HG03039 (cell line): ENCODE results near the gene TCHH.
"Not testable (repeated sequence)": the region's sequence is repeated elsewhere in the genome, so short reads cannot be mapped to it uniquely, and the experiment has no call there.

ENCODE experiments used
- ATAC-seq: cut with Tn5 transposase; IDR thresholded peaks from one replicate; pipeline ENCODE4 v1.9.1; 2021; ENCODE audit warnings: mild to moderate bottlenecking, moderate library complexity; ENCODE audit not compliant: unreplicated experiment

The TCHH gene, protein sequence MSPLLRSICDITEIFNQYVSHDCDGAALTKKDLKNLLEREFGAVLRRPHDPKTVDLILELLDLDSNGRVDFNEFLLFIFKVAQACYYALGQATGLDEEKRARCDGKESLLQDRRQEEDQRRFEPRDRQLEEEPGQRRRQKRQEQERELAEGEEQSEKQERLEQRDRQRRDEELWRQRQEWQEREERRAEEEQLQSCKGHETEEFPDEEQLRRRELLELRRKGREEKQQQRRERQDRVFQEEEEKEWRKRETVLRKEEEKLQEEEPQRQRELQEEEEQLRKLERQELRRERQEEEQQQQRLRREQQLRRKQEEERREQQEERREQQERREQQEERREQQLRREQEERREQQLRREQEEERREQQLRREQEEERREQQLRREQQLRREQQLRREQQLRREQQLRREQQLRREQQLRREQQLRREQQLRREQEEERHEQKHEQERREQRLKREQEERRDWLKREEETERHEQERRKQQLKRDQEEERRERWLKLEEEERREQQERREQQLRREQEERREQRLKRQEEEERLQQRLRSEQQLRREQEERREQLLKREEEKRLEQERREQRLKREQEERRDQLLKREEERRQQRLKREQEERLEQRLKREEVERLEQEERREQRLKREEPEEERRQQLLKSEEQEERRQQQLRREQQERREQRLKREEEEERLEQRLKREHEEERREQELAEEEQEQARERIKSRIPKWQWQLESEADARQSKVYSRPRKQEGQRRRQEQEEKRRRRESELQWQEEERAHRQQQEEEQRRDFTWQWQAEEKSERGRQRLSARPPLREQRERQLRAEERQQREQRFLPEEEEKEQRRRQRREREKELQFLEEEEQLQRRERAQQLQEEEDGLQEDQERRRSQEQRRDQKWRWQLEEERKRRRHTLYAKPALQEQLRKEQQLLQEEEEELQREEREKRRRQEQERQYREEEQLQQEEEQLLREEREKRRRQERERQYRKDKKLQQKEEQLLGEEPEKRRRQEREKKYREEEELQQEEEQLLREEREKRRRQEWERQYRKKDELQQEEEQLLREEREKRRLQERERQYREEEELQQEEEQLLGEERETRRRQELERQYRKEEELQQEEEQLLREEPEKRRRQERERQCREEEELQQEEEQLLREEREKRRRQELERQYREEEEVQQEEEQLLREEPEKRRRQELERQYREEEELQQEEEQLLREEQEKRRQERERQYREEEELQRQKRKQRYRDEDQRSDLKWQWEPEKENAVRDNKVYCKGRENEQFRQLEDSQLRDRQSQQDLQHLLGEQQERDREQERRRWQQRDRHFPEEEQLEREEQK (N-terminal part only)

DNA sequence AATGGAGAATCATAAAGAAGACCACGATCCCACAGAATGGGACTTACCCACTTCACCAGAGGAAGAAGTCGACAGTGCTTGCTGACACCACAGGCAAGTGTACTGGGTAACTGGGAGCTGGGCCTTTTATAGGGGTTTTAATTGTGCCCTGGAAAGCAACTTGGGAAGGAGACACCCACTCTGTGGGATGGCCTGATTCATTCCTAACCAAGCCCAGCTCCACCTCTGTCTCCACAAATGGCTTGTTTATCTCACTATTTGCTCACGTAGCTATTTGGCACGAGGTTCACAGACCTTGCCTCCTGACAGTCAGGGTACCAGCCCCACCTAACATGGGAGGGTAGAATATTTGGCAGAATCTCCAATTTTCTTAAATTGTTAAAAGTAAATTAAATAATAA, at the start of gene TCHH:
Gene TCHH (minus strand): TSS at position 101 of the 400 bp plus-strand sequence. CDS start 1,364 bp downstream, outside the sequence.
- ATAC-seq = no peak

DNA sequence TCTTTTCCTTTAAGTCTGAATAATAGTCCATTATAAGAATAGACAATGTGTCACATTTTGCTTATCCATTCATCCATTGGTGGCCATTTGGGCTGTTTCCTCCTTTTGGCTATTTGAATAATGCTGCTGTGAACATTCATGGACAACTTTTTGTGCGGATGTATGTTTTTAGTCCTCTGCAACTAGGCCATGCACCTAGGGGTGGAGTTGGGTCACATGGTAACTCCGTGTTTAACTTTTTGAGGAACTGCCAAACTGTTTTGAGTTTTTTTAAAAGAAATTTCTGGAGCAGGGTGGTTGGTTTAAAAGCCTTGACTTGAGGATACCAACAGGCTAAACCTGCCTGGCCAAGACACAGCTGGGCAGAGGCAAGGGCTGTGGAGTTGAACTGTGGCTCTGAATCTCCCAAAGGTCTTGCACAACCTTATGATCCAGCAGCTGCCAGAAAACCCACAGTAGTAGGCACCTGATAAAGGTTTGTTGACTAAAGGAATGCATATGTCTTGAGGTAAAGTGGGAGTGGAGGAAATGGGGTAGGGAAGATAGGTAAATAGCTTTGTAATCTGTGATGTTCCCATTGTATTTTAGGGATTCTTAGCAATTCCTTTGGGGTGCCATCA, 49.4 kb upstream of the TCHH start:
- ATAC-seq = no peak

DNA sequence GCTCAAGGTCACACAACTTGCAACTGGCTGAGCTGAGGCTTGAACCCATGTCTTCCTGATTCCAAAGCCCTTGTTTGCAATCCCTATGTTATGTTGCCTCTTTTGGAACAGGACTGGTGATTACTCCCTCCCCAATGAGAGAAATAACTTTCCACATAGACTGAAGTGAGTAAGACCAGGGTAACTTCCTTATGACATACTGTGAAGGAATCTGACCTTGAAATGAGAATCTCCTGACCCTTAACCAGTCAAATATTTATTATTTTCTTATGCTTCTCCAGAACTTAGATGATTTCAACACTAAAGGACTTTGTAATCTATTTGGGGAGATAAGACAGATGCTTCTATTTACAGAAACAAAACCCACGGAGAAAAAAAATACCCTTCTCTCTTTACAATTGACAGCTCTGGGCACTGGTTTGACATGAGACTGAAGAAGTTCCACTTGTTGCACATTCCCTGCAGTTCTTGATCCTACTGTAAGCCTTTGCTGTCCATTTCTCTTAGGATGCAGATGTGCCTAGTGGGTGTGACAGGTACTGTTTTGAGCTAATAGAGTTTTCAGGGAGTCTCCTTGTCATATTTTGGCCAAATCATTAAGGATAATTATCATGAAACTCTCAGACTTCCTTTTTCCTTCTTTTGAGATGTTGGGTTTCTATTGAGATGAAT, 47.7 kb upstream of the TCHH start:
- ATAC-seq = no peak

DNA sequence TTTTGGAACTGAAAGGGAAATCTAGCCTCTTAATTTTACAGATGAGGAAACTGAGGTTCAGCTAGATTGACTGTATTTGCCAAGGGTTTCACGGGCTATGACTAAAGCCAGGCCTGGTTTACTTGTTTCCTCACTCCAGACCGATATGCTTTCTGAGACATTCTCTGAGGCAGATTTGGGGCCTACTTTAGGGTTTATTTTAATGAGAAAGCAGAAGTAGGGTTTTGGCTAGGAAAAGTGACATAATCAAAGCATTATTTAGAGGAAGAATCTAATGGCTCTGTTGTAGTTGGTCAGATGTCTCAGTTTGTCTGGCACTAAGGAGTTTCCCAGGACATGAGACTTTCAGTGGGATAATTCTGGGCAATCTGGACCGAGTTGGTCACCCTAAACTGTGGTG, 45.3 kb upstream of the TCHH start:
- ATAC-seq = no peak

DNA sequence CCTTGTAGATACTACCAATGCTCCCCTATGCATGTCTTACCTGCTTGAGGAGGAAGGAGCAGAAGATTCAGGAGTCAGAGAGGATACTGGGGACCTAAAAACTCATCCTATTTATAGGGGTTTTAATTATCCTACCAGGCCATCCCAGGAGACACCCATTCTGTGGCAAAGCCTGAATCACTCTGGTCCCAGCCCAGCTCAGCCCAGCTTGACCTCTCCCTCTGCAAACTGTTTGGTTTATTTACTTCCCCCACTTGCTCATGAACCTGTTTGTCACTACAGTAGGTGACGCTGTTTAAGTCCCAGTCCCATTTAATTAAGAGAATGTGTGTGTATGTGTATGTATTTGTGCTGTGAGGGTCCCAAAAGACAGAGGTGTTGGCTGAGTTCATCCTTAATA, 43.9 kb upstream of the TCHH start, which contains the start of gene RPTN:
Gene RPTN (minus strand): TSS at position 85 of the 400 bp plus-strand sequence. CDS start 1,339 bp downstream, outside the sequence.
- no peak for ATAC-seq

DNA sequence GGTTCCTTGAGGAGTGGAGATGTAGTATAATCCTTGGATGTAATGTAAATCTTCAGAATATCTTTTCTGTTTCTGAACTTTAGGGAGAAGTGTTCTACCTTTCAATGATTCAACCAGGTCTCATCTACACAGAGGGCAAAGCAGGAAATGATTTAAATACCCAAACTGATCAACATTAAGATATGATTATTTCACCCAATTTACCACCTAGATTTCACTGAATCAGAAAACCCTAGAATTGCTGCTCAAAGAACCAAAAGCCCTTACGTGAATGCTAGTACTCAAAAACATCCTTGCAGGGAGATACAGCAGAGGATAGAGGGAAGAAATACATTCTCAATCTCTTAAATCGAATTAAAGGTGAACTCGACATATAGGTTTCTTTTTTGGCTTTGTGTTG, 38.8 kb upstream of the TCHH start:
- ATAC-seq = no peak

DNA sequence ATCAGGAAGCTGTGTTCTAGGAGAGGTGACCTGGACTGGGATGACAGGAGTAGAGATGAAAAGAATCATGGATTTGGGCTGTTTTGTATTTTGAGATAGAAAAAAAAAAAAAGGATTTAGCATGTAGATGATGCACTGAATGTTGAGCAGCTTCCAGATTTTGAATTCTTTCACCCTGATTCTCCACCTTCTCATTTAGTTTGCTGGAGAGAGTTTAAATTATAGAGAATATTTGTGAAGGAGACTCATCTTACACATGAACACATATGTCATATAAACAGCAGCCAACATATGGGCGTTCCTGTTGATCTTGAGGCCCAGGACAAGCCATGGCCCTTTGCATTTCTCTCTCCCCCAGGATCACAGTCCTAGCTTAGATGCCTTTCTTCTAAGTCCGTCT, 36.4 kb upstream of the TCHH start:
- no peak for ATAC-seq

DNA sequence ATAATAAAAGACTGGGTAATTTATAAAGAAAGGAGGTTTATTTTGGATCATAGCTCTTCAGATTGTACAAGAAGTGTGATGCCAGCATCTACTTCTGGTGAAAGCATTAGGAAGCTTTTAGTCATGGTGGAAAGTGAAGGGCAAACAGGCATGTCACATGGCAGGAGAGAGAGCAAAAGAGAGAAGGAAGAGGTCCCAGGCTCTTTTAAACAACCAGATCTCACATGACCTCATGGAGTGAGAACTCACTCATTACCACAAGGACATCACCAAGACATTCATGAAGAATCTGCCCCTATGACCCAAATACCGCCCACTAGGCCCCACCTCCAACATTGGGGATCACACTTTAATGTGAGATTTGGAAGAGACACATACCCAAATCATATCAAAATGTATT, 33.7 kb upstream of the TCHH start:
- ATAC-seq = no peak

DNA sequence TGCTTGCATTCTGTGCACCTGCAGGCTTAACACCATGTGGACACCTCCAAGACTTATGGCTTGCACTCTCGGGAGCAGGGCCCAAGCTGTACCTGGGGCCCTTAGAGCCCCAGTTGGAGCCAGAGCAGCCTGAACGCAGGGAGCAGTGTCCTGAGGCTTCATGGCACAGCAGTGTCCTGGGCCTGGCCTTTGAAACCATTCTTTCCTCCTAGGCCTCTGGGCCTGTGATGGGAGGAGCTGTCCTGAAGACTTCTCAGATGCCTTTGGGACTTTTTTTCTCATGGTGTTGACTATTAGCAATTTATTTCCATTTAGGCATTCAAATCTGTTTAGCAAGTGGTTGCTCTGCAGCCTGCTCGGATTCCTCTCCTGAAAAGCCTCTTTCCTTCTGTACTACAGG, 32.8 kb upstream of the TCHH start:
- no peak for ATAC-seq

DNA sequence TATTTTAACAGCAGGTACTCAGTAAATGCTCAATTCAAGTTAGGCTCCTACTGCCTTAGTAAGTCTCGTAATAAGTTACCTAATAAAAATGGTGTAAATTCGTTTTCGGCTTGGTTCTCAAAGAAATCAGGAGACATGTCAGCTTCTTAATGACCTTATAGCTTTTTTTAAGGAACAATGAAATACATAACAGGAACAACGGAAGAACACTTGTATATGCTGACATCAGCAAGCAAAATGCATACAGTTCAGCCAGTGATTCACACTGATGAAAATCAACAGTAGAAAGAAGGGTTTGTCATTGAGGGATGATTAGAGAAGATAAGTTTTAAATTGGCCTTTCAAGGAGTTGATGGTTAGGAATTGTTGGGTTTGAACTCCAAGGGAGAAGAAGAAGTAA, 30.5 kb upstream of the TCHH start:
- ATAC-seq = no peak

DNA sequence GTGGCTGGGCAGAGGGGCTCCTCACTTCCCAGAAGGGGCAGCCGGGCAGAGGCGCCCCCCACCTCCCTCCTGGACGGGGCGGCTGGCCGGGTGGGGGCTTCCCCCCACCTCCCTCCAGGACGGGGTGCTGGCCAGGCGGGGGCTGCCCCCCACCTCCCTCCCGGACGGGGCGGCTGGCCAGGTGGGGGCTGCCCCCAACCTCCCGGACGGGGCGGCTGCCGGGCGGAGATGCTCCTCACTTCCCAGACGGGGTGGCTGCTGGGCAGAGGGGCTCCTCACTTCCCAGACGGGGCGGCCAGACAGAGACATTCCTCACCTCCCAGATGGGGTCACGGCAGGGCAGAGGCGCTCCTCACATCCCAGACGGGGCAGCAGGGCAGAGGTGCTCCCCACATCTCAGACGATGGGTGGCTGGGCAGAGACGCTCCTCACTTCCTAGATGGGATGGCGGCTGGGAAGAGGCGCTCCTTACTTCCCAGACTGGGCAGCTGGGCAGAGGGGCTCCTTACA, 29.5 kb upstream of the TCHH start:
- ATAC-seq = not testable (repeated sequence)

DNA sequence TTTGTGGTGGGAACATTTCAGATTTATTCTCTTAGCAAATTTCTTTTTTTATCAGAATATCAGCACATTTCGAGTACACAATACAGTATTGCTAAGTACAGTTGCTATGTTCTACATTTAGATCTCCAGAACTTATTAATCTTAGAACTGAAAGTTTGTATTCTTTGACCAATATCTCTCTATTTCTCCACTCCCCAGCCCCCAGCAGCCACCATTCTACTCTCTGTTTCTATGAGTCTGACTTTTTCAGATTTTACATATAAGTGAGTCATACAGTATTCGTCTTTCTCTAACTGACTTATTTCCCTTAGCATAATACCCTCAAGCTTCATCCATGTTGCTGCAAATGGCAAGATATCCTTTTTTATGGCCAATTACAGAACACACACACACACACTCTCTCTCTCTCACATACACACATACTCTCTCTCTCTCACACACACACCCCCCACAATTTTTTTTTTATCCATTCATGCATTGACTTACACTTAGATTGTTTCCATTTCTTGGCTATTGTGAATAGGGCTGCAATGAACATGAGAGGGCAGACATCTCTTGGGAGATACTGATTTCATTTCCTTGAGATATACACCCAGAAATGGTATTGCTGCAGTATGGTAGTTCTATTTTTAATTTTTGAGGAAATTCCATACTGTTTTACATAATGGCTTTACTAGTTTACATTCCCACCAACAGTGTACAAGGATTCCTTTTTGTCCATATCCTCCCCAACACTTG, 28.1 kb upstream of the TCHH start:
- ATAC-seq = no peak

DNA sequence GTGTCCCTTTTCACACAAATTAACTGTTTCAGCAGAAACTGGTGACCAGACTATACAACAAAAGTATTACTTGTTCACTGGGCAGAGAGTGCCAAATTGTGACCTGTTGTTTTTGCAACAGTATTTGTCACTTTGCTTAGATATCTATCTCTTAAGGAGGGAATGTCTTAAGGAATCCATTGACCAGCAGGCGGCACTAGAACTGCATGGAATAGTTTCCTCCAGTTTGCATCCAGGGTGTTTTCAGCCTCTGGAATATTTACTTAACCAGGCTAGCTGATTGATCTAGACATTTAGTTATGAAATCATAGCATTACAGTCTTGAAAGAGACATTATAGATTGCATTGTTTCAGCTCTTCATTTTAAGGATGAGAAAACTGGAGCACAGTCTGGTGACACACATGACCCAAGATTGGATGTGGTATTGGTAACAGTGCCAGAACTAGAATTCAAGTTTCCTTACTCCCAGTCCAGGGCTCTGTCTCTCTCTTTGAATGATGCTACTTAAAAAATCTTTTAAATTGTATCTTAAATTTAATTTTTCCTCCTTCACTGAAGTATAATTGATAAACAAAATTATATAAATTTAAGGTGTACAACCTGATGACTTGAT, 26.8 kb upstream of the TCHH start:
- ATAC-seq = no peak

DNA sequence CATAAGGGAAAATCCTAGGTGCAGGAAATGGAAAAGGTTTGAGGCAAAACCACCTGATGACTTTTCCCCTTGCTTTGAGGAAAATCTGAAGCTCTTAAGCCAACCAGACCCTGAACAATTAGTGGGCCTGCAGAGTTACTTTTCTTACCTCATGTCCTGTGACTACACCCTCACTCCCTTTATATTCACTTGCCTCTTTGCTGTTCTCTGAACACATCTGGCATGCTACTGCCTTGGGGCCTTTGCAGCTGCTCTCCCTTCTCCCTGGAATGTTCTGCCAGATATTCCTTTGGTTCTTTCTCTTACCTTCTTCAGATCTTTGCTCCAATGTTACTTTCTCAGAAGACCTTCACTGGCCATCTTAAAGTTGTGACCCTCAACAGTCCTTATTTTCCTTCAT, 22.0 kb upstream of the TCHH start:
- ATAC-seq = no peak

DNA sequence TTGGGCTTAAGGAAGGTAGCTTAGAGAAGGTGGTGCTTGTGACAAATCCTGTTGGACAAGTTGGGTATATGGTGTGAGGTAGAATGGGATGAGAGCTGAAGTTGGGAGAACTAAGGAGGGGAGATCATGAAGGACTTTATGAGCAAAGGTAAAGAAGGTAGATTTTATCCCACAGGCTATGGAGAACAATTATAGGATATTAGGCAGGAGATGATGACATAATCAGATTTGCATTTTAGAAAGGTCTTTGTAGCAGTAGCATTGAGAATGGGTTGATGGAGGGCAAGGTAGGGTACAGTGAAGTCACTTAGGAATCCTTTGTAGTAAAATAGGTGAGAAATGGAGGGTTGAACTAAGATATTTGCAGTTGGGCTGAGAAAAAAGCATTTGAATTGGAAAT, 14.9 kb upstream of the TCHH start:
- ATAC-seq = no peak

DNA sequence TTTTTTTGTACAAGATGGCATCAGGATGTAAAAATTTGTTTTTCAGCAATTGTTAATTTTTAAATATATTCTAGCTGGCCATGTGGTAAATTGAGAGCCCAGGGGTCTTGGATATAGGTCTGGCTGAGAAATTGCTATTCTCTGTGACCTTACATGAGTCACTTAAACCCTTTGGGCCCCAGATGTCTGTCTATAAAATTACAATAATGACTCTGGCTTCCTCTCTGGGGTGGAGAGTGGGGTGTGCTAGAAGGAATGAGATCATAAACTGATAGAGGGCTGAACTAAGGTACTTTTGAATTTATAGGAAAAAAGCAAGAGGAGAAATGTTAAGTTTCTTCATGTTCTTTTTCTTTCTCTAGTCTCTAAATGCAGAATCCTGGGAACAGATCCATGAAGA, 12.4 kb upstream of the TCHH start:
- ATAC-seq = no peak

DNA sequence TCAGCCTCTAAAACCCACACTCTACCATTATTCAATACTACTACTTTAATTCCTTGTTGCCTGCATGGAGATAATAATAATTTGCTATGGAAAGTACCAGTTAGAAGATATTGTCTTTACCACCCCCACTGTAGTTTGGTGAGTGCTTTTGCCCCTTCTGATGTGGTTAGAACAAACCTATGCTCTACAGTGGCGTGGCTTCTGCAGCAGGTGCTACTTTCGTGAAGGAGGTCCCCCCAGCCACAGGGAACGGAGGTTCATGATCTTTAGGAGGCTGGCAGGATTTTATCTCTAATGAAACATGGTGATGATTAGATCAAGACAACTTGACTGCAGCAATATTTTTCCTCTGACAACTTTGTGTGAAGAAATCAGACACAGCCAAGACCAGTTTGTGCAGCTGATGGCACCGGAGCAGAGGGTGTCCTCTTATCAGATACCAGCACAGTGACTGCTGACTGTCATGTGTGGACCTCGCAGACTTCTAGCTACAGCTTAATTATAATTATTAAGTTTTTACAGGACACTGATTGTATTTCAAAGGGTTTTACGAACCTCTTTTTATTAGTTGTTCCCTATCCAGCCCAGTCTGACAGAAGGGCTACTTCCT, 10.7 kb upstream of the TCHH start:
- no peak for ATAC-seq

DNA sequence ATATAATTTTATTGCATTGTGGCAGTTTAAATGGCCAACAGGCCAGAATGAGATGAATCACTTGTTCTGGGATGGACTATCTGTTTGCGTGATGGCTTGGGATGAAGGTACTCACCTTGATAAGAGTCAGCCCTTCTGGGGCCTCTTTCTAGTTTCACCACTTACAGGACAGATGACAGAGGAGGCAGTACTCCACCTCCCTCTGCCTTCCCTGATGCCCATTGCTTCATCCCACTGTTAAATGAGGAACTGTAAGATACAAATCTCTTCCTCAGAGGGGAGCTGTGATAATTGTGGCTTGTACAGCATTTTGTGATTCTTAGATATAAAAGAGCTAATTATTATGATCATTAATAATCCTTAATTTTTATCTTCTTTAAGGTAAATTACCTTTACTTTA, 3.7 kb upstream of the TCHH start:
- ATAC-seq = no peak
